OCI-LY3 (cell line): Measurements from ENCODE around the gene LRFN2.

ENCODE experiments used
- H2AFZ ChIP-seq: fragments of 200-600, 300-600 bp; shearing (Covaris generic); 2 replicates; pipeline ENCODE4 v1.6.0; 2014; ENCODE audit warnings: antibody characterized with exemption, low read depth, low read length
- H3K27ac ChIP-seq: fragments of 200-600, 300-600 bp; sonication (generic); 2 replicates; pipeline ENCODE4 v1.5.1; 2014; ENCODE audit warnings: mild to moderate bottlenecking, low read length, moderate library complexity, mixed read lengths
- H3K27me3 ChIP-seq: fragments of 200-600, 300-600 bp; sonication (generic); 2 replicates; pipeline ENCODE4 v1.6.1; 2014; ENCODE audit warnings: low read depth, low read length, mixed read lengths
- H3K36me3 ChIP-seq: fragments of 200-600, 300-600 bp; sonication (generic); replicated peaks from 2 replicates; pipeline ENCODE3; 2014; ENCODE audit warnings: low read depth, low read length, mixed read lengths
- H3K4me1 ChIP-seq: fragments of 300-600, 200-600 bp; sonication (generic); 2 replicates; pipeline ENCODE4 v1.6.1; 2014; ENCODE audit warnings: low read length, mixed read lengths
- H3K4me2 ChIP-seq: fragments of 200-600, 300-600 bp; sonication (generic); 2 replicates; pipeline ENCODE4 v1.6.1; 2014; ENCODE audit warnings: low read length, mixed read lengths
- H3K4me3 ChIP-seq: fragments of 300-600, 200-600 bp; sonication (generic); 2 replicates; pipeline ENCODE4 v1.5.1; 2014; ENCODE audit warnings: antibody characterized with exemption, mild to moderate bottlenecking, low read length, moderate library complexity
- H3K79me2 ChIP-seq: fragments of 300-600, 200-600 bp; shearing (Covaris generic); 2 replicates; pipeline ENCODE4 v1.6.1; 2014; ENCODE audit warnings: mild to moderate bottlenecking, low read length, mixed read lengths
- H3K9ac ChIP-seq: fragments of 300-600, 200-600 bp; shearing (Covaris generic); 2 replicates; pipeline ENCODE4 v1.6.0; 2014; ENCODE audit warnings: mild to moderate bottlenecking, low read length, moderate library complexity
- H3K9me3 ChIP-seq: fragments of 200-600, 300-600 bp; shearing (Covaris generic); 2 replicates; pipeline ENCODE4 v1.6.1; 2014; ENCODE audit warnings: low read length, mixed read lengths; ENCODE audit not compliant: insufficient read depth
- H4K20me1 ChIP-seq: fragments of 200-600, 300-600 bp; sonication (generic); 2 replicates; pipeline ENCODE4 v1.6.1; 2016; ENCODE audit warnings: low read length, mixed read lengths; ENCODE audit not compliant: insufficient read depth
- EZH2phosphoT487 ChIP-seq: fragments of 200-600 bp; shearing (Covaris generic); IDR thresholded peaks from 2 replicates; pipeline ENCODE4 v1.6.1; 2018; ENCODE audit warnings: antibody characterized with exemption, mixed run types, low read depth
- TF ChIP-seq, protein P1 (sequence below): fragments of 200-600, 300-600 bp; sonication (generic); IDR thresholded peaks from 2 replicates; pipeline ENCODE4 v1.5.1; 2014; ENCODE audit warnings: antibody characterized with exemption, low read length, low read depth

Gene LRFN2

DNA sequence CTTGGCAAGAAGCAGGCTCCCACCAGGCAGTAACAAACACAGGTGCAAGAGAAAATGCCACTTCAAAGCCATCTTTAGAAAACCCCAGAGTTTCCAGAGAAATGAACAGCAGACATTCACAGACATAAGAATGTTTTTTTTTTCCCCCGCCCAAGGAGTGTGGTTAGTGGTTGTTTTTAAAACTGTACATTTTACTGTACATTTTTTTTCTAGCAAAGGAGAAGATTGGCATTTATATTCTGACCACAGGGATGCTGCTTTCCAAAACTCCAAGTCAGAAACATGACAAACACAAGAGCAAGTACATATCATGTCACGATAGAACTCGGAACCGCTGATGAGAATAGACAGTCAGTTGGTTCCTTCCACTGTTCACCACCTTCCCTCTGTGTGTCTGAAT is 197.9 kb downstream of the LRFN2 start:
- no peaks in the 10 kb centered on the region for H3K79me2 ChIP-seq
- no peaks in the 10 kb centered on the region for H3K9me3 ChIP-seq
- no peaks in the 10 kb centered on the region for H3K4me1 ChIP-seq
- H3K4me3 ChIP-seq, result no peak overlapping the region
- H3K36me3 ChIP-seq, result no peaks in the 10 kb centered on the region
- H2AFZ ChIP-seq, result no peak overlapping the region
- no peaks in the 10 kb centered on the region for H4K20me1 ChIP-seq
- H3K4me2 ChIP-seq, result no peak overlapping the region
- H3K27ac ChIP-seq, result no peak overlapping the region
- peaks cover 52% of the 10 kb centered on the region for H3K27me3 ChIP-seq
- TF ChIP-seq, protein P1, sequence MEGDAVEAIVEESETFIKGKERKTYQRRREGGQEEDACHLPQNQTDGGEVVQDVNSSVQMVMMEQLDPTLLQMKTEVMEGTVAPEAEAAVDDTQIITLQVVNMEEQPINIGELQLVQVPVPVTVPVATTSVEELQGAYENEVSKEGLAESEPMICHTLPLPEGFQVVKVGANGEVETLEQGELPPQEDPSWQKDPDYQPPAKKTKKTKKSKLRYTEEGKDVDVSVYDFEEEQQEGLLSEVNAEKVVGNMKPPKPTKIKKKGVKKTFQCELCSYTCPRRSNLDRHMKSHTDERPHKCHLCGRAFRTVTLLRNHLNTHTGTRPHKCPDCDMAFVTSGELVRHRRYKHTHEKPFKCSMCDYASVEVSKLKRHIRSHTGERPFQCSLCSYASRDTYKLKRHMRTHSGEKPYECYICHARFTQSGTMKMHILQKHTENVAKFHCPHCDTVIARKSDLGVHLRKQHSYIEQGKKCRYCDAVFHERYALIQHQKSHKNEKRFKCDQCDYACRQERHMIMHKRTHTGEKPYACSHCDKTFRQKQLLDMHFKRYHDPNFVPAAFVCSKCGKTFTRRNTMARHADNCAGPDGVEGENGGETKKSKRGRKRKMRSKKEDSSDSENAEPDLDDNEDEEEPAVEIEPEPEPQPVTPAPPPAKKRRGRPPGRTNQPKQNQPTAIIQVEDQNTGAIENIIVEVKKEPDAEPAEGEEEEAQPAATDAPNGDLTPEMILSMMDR, result no peak
- TF ChIP-seq EZH2phosphoT487, result no peak
- H3K9ac ChIP-seq, result no peak overlapping the region

DNA sequence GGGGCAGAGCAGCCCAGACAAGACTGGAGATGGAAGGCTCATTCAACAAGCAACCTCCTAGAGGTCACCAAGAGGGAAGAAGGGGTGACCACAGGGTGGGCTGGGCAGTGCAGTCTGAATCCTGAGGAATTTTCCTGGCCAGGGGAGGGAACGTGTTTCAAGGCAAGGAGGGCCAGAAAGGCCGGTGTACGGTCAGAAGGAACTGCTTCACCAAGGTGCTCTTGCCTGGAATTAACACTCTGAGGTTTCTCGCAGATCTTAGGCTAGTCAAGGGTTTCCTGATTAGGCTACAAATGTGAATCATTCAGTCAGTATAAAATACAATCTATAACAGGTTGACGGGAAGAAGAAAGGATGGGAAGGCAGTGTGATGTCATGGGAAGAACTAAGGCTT is 199.3 kb downstream of the LRFN2 start:
- Histone ChIP-seq H3K4me2 (no peak overlapping the region), H3K9me3 (no peaks in the 10 kb centered on the region), H3K4me1 (no peaks in the 10 kb centered on the region), H3K79me2 (no peaks in the 10 kb centered on the region), H3K27ac (no peak overlapping the region), H3K4me3 (no peak overlapping the region), H3K27me3 (peaks cover 66% of the 10 kb centered on the region), H2AFZ (no peak overlapping the region), H3K9ac (no peak overlapping the region), H3K36me3 (no peaks in the 10 kb centered on the region), H4K20me1 (no peaks in the 10 kb centered on the region)
- TF ChIP-seq EZH2phosphoT487, result no peak
- TF ChIP-seq, protein P1, result no peak

DNA sequence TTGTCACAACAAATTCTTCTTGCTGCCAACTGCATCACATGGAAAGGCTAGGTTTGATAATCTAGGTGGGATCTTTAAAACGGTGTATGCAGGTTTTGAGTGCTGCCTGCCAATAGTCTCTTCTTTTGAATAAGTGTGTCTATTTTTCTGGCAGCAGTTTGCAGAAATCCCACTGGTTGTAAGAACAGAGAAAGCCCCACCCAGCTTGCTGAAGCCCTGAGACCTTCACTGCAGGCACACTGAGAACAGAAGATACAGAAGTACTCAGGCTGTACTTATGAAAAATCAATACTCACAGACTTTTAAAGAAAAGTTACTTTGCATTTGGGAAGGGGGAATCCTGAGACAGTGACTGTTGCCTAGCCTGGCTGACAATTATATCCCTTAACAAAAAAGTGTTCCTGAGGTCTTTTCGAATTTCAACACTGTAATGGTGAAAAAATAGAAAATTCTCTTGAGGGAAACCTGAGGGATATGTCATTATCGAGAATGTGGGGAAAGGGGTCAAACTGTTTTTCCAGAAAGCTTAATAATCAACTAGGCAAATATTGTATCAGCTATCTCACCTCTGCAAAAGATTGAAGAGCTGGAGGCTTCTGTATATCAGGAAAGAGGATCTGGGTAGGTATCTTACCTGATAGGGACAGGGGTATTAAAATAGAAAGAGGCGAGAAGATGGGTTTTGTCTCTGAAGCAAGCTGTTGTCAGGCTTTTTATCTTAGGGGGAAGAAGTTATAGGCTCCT is 199.9 kb downstream of the LRFN2 start:
- H2AFZ ChIP-seq, result no peak overlapping the region
- H4K20me1 ChIP-seq, result no peaks in the 10 kb centered on the region
- no peak overlapping the region for H3K4me3 ChIP-seq
- H3K36me3 ChIP-seq, result no peaks in the 10 kb centered on the region
- H3K9ac ChIP-seq, result no peak overlapping the region
- H3K4me2 ChIP-seq, result no peak overlapping the region
- H3K79me2 ChIP-seq, result no peaks in the 10 kb centered on the region
- no peak overlapping the region for H3K27ac ChIP-seq
- peaks cover 69% of the 10 kb centered on the region for H3K27me3 ChIP-seq
- no peaks in the 10 kb centered on the region for H3K4me1 ChIP-seq
- no peaks in the 10 kb centered on the region for H3K9me3 ChIP-seq
- TF ChIP-seq, protein P1, result no peak
- no peak for TF ChIP-seq EZH2phosphoT487

DNA sequence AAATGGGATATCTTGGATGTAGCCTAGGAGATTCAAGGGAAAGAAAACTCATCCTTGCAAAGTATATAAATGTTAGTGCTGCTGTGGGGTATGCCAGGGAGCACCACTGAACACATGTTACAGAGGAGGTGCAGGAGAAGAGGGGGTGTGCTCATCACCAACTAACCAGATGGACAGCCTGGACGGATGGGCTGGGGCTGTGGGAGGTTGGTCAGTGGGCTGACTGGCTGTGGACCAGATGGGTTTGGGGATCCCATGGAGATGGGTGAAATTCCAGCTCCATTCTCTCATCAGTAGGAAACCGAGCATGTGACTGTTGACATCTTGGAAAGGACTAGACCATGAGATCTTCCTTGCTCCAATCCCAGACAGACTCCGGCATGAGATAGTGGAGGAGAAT is 201.0 kb downstream of the LRFN2 start:
- H3K9ac ChIP-seq, result no peak overlapping the region
- H3K4me2 ChIP-seq, result no peak overlapping the region
- H3K4me1 ChIP-seq, result no peaks in the 10 kb centered on the region
- H3K4me3 ChIP-seq, result no peak overlapping the region
- H3K9me3 ChIP-seq, result no peaks in the 10 kb centered on the region
- peaks cover 70% of the 10 kb centered on the region for H3K27me3 ChIP-seq
- no peak overlapping the region for H2AFZ ChIP-seq
- no peaks in the 10 kb centered on the region for H4K20me1 ChIP-seq
- TF ChIP-seq, protein P1, result no peak
- no peak for TF ChIP-seq EZH2phosphoT487
- no peaks in the 10 kb centered on the region for H3K79me2 ChIP-seq
- no peaks in the 10 kb centered on the region for H3K36me3 ChIP-seq
- H3K27ac ChIP-seq, result no peak overlapping the region
